SK-N-SH (cell line): ENCODE measurements around the gene NCKAP5.

ENCODE experiments used
- CHD2 ChIP-seq: fragments of 150-350 bp; IDR thresholded peaks from 2 replicates; pipeline ENCODE4 v1.6.1; 2018; ENCODE audit warnings: low read length; ENCODE audit not compliant: partially characterized antibody
- CTCF ChIP-seq: fragments of 200-600 bp; sonication (generic); IDR thresholded peaks from 2 replicates; pipeline ENCODE4 v1.6.1; 2017; ENCODE audit warnings: antibody characterized with exemption, mild to moderate bottlenecking, moderate library complexity
- EP300 ChIP-seq, 2 experiments: IDR thresholded peaks; 2 replicates each; pipeline versions ENCODE4 v1.4.0 to v1.6.1; 2012; ENCODE audit warnings: borderline replicate concordance in 1 of 2, low read depth in 1 of 2, low read length in 1 of 2
- GATA2 ChIP-seq: sonication (generic); formaldehyde crosslinking; IDR thresholded peaks from 2 replicates; pipeline ENCODE4 v1.5.0; 2020; ENCODE audit warnings: mild to moderate bottlenecking, missing genetic modification reagents
- JUND ChIP-seq: IDR thresholded peaks from 2 replicates; pipeline ENCODE4 v1.4.0; 2012
- MEF2A ChIP-seq: IDR thresholded peaks from 2 replicates; pipeline ENCODE4 v1.4.0; 2012; ENCODE audit warnings: low read depth, borderline replicate concordance
- NRF1 ChIP-seq: IDR thresholded peaks from 2 replicates; pipeline ENCODE4 v1.6.1; 2012; ENCODE audit warnings: low read depth, mild to moderate bottlenecking, low read length
- POLR2AphosphoS5 ChIP-seq: IDR thresholded peaks from 2 replicates; pipeline ENCODE4 v1.6.1; 2012; ENCODE audit warnings: low read depth, low read length
- RAD21 ChIP-seq: IDR thresholded peaks from 2 replicates; pipeline ENCODE4 v1.6.1; 2012; ENCODE audit warnings: mild to moderate bottlenecking, low read length
- REST ChIP-seq: IDR thresholded peaks from 2 replicates; pipeline ENCODE4 v1.6.1; 2012; ENCODE audit warnings: mild to moderate bottlenecking, low read depth, low read length, moderate library complexity
- RXRA ChIP-seq: IDR thresholded peaks from 2 replicates; pipeline ENCODE4 v1.4.0; 2012; ENCODE audit warnings: low read depth, mild to moderate bottlenecking, borderline replicate concordance
- USF2 ChIP-seq: fragments of 150-350 bp; IDR thresholded peaks from 2 replicates; pipeline ENCODE4 v1.6.1; 2017; ENCODE audit warnings: antibody characterized with exemption, low read length, low read depth, borderline replicate concordance
- YY1 ChIP-seq: IDR thresholded peaks from 2 replicates; pipeline ENCODE4 v1.4.0; 2012; ENCODE audit warnings: low read depth, mild to moderate bottlenecking
- ZBTB33 ChIP-seq: IDR thresholded peaks from 2 replicates; pipeline ENCODE4 v1.4.0; 2012; ENCODE audit warnings: low read depth, borderline replicate concordance

DNA sequence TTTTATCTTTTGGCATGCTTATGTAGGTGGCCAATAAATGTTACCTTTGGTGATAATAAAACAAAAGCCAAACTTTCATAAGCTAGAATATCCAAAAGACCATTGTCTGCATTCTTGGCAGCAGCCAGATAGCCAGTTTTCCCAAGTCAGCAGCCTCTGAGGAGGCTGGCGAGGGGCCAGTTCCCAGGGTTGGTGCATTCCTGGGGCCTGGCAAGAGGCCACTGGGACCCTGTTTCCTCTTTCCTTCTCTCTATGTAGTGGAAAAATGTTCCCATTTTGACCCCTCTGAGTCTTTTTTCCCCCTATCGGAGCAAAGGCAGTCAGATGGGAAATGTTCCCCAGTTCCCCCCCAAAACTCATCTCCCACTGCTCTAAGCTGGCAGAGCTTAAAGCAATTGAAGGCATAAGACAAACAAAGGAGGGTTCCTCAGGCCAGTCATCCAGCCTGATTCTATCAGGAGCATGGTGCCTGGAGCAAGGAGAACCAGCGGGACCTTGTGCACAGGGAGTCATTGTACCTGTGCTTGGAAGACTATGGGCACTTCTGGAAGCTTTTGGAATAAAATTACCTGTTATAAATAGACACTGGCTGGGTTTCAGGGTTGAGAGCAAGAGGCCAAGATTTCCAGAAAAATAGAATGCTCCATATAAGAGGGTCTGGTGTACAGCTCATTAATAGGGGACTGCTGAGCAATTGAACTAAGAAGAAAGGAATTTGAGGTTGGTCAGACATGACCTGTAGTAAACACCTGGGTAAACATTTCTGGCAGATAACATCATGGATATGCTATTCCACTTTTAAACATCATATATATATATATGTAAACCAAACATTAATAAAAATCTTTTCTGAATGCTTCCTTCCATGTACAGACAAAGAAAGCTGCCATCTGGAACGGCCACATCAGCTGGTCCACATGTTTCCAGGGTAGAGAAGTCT is 63.4 kb downstream of the NCKAP5 start:
- TF ChIP-seq CTCF (no peak), NRF1 (no peak), EP300 (IDR thresholded peaks at IDR 0.05; ENCODE audit: borderline replicate concordance in 1 of 2, low read depth in 1 of 2, low read length in 1 of 2) (no peak), REST (no peak), RXRA (no peak), ZBTB33 (no peak), POLR2AphosphoS5 (no peak), USF2 (no peak), GATA2 (CRISPR knock-in tag) (no peak), RAD21 (no peak), CHD2 (no peak), JUND (no peak), YY1 (no peak), MEF2A (no peak)
